GM13976 (cell line): ENCODE results near the gene CREG2.

Source experiments
- DNase-seq: peaks from one replicate; pipeline ENCODE4 v3.0.0; 2012; ENCODE audit warnings: low spot score
- CTCF ChIP-seq: IDR thresholded peaks from 2 replicates; pipeline ENCODE4 v1.5.1; 2012; ENCODE audit warnings: borderline replicate concordance, mild to moderate bottlenecking; ENCODE audit not compliant: insufficient read depth; ENCODE audit errors: extremely low read depth, missing control alignments, control extremely low read depth
- in situ Hi-C: fragments of 300-500 bp; cut with MboI; formaldehyde crosslinking; loops from one replicate; pipeline ENCODE4 v1.12.0; 2022; ENCODE audit warnings: low sequenced_read_pairs, mixed read lengths, inconsistent platforms; ENCODE audit not compliant: unreplicated experiment

CREG2 gene

GRCh38 chr2:101361121-101361520 is 26.2 kb downstream of the CREG2 start:
- no peak for DNase-seq
- in situ Hi-C loops = no loop called here
- no peak for TF ChIP-seq CTCF

- no peak for DNase-seq
- in situ Hi-C loops = no loop called here
- TF ChIP-seq CTCF = no peak
Measured at GRCh38 chr2:101360232-101360631, 27.1 kb downstream of the CREG2 start.

GRCh38 chr2:101359410-101359954 is 27.8 kb downstream of the CREG2 start:
- in situ Hi-C loops = no loop called here
- no peak for DNase-seq
- no peak for TF ChIP-seq CTCF

- TF ChIP-seq CTCF = no peak
- no peak for DNase-seq
- in situ Hi-C loops = no loop called here
Measured at GRCh38 chr2:101357376-101357775, 29.9 kb downstream of the CREG2 start.

GRCh38 chr2:101356521-101356920 is 30.8 kb downstream of the CREG2 start:
- no peak for TF ChIP-seq CTCF
- DNase-seq = no peak

GRCh38 chr2:101356055-101356454 is 31.2 kb downstream of the CREG2 start:
- DNase-seq = no peak
- in situ Hi-C loops = no loop called here
- no peak for TF ChIP-seq CTCF

More at GRCh38 chr2:101356521-101356920, 30.8 kb downstream of the CREG2 start:
- in situ Hi-C loops = no loop called here
